Lower lobe of right lung (tissue), 2 donors: ENCODE measurements around the gene GOLM1. TPM values are rescaled to one million over a fixed set of nuclear protein-coding genes. Genes with fewer than 3 reads are reported as not detected.
A peak's percentile ranks its signal among the peaks of the same experiment; 100 is the strongest.

Experiments used
- ATAC-seq, 2 donors: fragments of 200-7000 bp; cut with Tn5 transposase; one replicate each; pipeline ENCODE4 v1.9.1; 2020 to 2022; ENCODE audit warnings: mild to moderate bottlenecking in 2 of 2, moderate library complexity in 2 of 2
- DNase-seq: peaks from one replicate; pipeline ENCODE4 v3.0.0-alpha.2; 2020
- H3K27ac ChIP-seq: fragments of 200-600 bp; one replicate; pipeline ENCODE4 v1.8.0; 2022
- H3K27me3 ChIP-seq: fragments of 200-600 bp; one replicate; pipeline ENCODE4 v1.8.0; 2022; ENCODE audit warnings: low read depth
- H3K36me3 ChIP-seq: fragments of 200-600 bp; one replicate; pipeline ENCODE4 v1.8.0; 2022; ENCODE audit warnings: mild to moderate bottlenecking
- H3K4me1 ChIP-seq: fragments of 200-600 bp; one replicate; pipeline ENCODE4 v1.8.0; 2022
- H3K4me3 ChIP-seq: fragments of 200-600 bp; one replicate; pipeline ENCODE4 v1.8.0; 2022; ENCODE audit warnings: mild to moderate bottlenecking
- H3K9me3 ChIP-seq: fragments of 200-600 bp; one replicate; pipeline ENCODE4 v1.8.0; 2022
- intact Hi-C: fragments of 100-400 bp; cut with DNase I; formaldehyde crosslinking; loops from one replicate; pipeline ENCODE4 v1.11.0; 2022
- total RNA-seq: library from RNA; stranded (reverse); fragmentation: NEBNext Ultra II Directional; extraction: Animal tissue kit (Norgen Biotek cat#: 25700); gene quantifications from one replicate; pipeline ENCODE4 v1.2.1, GENCODE V29; 2021
- TF ChIP-seq, protein P1 (sequence below): fragments of 200-600 bp; IDR thresholded peaks from one replicate; pipeline ENCODE4 v1.8.0; 2022; ENCODE audit warnings: antibody characterized with exemption, mild to moderate bottlenecking
- donor health status: DM: no; HTN: yes; CAD: no; lungs with severe emphysema.

GOLM1 gene
- total RNA-seq, 1 donor from 2014 or later, result 16.7 TPM

DNA sequence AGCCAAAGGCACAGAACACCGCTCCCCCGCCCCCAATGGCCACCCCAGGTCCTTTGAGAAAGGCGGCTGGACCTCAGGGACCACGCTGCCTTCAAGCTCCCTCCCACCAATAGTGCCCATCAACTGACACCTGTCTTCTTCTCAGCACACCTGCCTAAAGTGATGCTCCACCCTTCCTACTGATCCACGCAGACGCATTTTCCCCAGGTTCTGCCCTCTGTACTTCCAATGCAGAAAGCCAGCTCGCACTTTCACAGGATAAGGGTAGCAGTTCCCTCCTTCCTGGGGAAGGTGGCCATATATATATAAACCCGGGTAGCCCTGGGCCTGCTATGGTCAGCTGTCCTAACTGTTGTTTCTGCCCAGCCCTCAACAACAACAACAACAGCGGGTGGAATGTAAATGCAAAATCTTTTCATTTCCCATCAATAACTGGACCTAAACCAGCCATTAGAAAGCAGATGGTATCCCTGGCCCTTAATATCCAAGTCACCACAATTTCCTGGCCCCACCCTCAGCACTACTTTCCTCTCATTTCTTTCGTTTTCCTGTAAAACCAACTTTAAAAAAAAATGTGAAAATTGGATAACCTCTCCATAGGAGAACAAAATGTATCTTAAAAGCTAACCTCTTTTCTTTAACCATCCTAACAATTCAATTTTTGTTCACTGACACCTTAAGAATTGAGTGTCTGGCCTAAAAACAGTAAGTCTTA is 1.7 kb downstream of the GOLM1 start:
- no peak for ATAC-seq
- TF ChIP-seq, protein P1, sequence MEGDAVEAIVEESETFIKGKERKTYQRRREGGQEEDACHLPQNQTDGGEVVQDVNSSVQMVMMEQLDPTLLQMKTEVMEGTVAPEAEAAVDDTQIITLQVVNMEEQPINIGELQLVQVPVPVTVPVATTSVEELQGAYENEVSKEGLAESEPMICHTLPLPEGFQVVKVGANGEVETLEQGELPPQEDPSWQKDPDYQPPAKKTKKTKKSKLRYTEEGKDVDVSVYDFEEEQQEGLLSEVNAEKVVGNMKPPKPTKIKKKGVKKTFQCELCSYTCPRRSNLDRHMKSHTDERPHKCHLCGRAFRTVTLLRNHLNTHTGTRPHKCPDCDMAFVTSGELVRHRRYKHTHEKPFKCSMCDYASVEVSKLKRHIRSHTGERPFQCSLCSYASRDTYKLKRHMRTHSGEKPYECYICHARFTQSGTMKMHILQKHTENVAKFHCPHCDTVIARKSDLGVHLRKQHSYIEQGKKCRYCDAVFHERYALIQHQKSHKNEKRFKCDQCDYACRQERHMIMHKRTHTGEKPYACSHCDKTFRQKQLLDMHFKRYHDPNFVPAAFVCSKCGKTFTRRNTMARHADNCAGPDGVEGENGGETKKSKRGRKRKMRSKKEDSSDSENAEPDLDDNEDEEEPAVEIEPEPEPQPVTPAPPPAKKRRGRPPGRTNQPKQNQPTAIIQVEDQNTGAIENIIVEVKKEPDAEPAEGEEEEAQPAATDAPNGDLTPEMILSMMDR, result no peak
- H3K36me3 ChIP-seq, result no peaks in the 10 kb centered on the region
- intact Hi-C loops, result no loop called here
- DNase-seq, result no peak
- H3K27me3 ChIP-seq, result peaks cover 6% of the 10 kb centered on the region
- H3K9me3 ChIP-seq, result no peaks in the 10 kb centered on the region
- H3K27ac ChIP-seq, result no peak overlapping the region
- H3K4me3 ChIP-seq, result no peak overlapping the region
- peaks cover 16% of the 10 kb centered on the region for H3K4me1 ChIP-seq

DNA sequence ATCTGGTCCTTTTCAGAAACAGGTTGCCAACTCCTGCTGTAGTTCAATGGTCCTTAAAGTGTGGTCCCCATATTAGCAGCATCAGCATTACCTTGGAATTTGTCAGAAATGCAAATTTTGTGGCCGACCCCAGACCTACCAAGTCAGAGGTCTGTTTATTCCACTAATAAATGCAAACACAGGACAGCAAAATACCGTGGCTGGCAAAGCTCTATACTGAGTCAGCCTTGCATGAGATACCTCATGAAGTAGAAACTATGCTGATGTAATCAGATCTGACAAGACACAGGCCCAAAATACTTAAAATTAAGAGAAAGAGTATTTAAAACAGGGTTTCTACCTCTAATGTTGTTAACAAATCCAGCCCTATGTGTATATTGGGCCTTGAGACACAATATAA is 3.0 kb downstream of the GOLM1 start:
- TF ChIP-seq, protein P1, result no peak
- H3K27ac ChIP-seq, result no peak overlapping the region
- DNase-seq (no peak), ATAC-seq (no peak)
- no peaks in the 10 kb centered on the region for H3K9me3 ChIP-seq
- peaks cover 16% of the 10 kb centered on the region for H3K4me1 ChIP-seq
- H3K27me3 ChIP-seq, result peaks cover 6% of the 10 kb centered on the region
- H3K36me3 ChIP-seq, result no peaks in the 10 kb centered on the region
- no peak overlapping the region for H3K4me3 ChIP-seq
- intact Hi-C loops, result no loop called here

DNA sequence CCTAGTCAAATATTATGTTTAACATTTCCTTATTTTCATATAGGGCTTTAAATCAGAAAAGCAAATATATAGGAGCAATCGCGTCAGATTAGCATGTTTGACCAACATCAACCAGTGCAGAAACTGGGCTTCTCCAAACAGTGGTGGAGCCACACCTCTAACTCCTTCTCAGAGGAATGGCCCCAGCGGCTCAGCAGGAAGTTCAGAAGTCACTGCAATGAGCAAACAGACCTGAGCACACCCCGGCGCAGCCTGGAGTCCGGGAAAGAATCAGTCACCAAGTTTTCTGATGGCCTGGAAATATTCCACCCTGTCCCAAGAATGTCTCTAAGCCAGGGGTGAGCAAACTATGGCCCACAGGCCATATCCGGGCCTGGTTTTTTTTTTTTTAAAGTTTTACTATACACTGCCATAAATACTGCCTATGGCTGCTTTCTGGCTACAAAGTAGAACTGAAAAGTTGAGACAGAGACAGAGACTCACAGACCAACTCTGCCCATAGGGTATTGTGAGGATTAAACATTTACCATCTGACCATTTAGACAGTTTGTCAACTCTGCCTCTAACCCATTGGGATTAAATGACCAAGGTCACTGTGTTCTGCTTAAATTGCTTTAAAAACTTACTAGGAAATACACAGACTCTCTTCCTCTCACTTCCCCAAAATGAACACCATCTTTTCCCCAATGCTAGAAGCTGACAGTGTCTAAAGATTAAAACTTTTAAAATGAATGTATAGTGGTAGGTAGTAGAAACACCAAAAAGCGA is 5.4 kb downstream of the GOLM1 start:
- peak; percentile 96 to 97 for ATAC-seq
- intact Hi-C loops, result no loop called here
- H3K27ac ChIP-seq, result peak overlapping the region; percentile 38
- no peaks in the 10 kb centered on the region for H3K9me3 ChIP-seq
- DNase-seq, result peak; percentile 72
- H3K4me3 ChIP-seq, result no peak overlapping the region
- H3K4me1 ChIP-seq, result peaks cover 10% of the 10 kb centered on the region
- H3K36me3 ChIP-seq, result no peaks in the 10 kb centered on the region
- H3K27me3 ChIP-seq, result peaks cover 6% of the 10 kb centered on the region
- TF ChIP-seq, protein P1, result no peak

DNA sequence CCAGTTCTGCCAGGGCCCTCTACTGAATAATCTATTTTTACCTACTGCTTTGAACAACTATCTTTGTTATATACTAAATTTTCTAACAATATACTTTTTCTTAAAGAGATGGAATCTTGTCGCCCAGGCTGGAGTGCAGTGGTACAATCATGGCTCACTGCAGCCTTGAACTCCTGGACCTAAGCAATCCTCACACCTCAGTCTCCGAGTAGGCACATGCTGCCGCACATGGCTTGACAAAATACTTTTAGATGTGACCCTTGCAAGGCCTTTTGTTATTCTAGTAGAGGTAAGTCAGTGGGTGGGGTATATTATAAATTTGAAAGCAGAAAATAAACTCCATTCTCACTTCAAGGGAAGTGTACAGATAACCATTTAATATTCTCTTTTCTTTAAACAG is 7.9 kb downstream of the GOLM1 start:
- Histone ChIP-seq H3K4me1 (no peaks in the 10 kb centered on the region), H3K27me3 (no peaks in the 10 kb centered on the region), H3K36me3 (no peaks in the 10 kb centered on the region), H3K9me3 (no peaks in the 10 kb centered on the region), H3K4me3 (no peak overlapping the region), H3K27ac (no peak overlapping the region)
- intact Hi-C loops, result no loop called here
- DNase-seq (no peak), ATAC-seq (no peak)
- TF ChIP-seq, protein P1, result no peak

DNA sequence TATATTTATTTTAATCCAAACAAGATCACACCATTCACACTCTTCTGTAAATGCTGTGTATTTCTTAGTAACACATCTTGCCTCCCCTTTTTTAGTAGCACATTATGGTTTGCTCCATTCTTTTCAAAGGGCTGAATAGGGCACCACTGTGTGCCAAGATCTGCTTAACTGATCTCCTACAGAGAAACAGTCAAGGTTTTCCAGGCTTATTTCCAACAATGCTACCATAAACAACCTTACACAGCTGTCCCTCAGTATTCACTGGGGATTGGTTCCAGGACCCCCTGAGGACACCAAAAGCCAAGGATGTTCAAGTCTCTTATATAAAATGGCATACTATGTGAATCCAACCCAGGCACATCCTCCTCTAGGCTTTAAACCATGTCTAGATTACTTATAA is 16.5 kb downstream of the GOLM1 start:
- no peaks in the 10 kb centered on the region for H3K27me3 ChIP-seq
- H3K4me3 ChIP-seq, result no peak overlapping the region
- H3K4me1 ChIP-seq, result no peaks in the 10 kb centered on the region
- H3K9me3 ChIP-seq, result no peaks in the 10 kb centered on the region
- ATAC-seq (no peak), DNase-seq (no peak)
- no peaks in the 10 kb centered on the region for H3K36me3 ChIP-seq
- intact Hi-C loops, result no loop called here
- TF ChIP-seq, protein P1, result no peak
- H3K27ac ChIP-seq, result no peak overlapping the region
